HepG2 (cell line): ENCODE results near the gene BCAS3. TPM values are rescaled to one million over a fixed set of nuclear protein-coding genes. Genes with fewer than 3 reads are reported as not detected.

ENCODE experiments used
- ARID3A ChIP-seq: IDR thresholded peaks from 2 replicates; pipeline ENCODE4 v1.6.1; 2012; ENCODE audit warnings: low read depth, low read length, improper control_type of control experiment
- BHLHE40 ChIP-seq: IDR thresholded peaks from 2 replicates; pipeline ENCODE4 v1.6.1; 2011; ENCODE audit warnings: low read length, improper control_type of control experiment
- BRF2 ChIP-seq: sonication (generic); formaldehyde crosslinking; IDR thresholded peaks from 2 replicates; pipeline ENCODE4 v1.8.1; 2022; ENCODE audit warnings: mild to moderate bottlenecking, missing genetic modification reagents
- GFI1 ChIP-seq: sonication (generic); formaldehyde crosslinking; IDR thresholded peaks from 2 replicates; pipeline ENCODE4 v1.5.0; 2020; ENCODE audit warnings: missing genetic modification reagents, mild to moderate bottlenecking, borderline replicate concordance
- MAF1 ChIP-seq: sonication (generic); formaldehyde crosslinking; IDR thresholded peaks from 2 replicates; pipeline ENCODE4 v1.5.0; 2020; ENCODE audit warnings: missing genetic modification reagents, borderline replicate concordance
- NAIF1 ChIP-seq: sonication (generic); formaldehyde crosslinking; IDR thresholded peaks from 2 replicates; pipeline ENCODE4 v1.5.0; 2020; ENCODE audit warnings: mild to moderate bottlenecking, missing genetic modification reagents, borderline replicate concordance
- PCBP2 ChIP-seq: fragments of 200-400 bp; formaldehyde crosslinking; optimal IDR thresholded peaks from 2 replicates; pipeline ENCODE3; 2018; ENCODE audit warnings: low read length, low read depth; ENCODE audit not compliant: poor library complexity, severe bottlenecking
- SRSF1 ChIP-seq: fragments of 200-400 bp; formaldehyde crosslinking; optimal IDR thresholded peaks from 2 replicates; pipeline ENCODE3; 2017; ENCODE audit warnings: mild to moderate bottlenecking, low read depth, low read length, moderate library complexity
- ZNF468 ChIP-seq: sonication (generic); formaldehyde crosslinking; IDR thresholded peaks from 2 replicates; pipeline ENCODE4 v1.8.0; 2022; ENCODE audit warnings: mild to moderate bottlenecking, moderate library complexity, missing genetic modification reagents
- ZNF816 ChIP-seq: sonication (generic); formaldehyde crosslinking; IDR thresholded peaks from 2 replicates; pipeline ENCODE4 v1.8.0; 2022; ENCODE audit warnings: missing genetic modification reagents, mild to moderate bottlenecking, borderline replicate concordance
- polyA plus RNA-seq, 8 experiments: library from polyadenylated mRNA; depleted of rRNA in 3 of 8; stranded (reverse) in 7 of 8; unstranded in 1 of 8; fragments of >200 nt; fragmentation: Illumina TruSeq in 4 of 8; extraction: Trizol in 4 of 8; gene quantifications; 2 replicates each; pipeline versions ENCODE4 v1.2.1 to v1.2.3, GENCODE V29; 2011 to 2016; ENCODE audit warnings: low read depth in 4 of 8, missing spikeins in 1 of 8, mixed read lengths in 1 of 8; ENCODE audit not compliant: insufficient read depth in 1 of 8
- total RNA-seq, 5 experiments: library from RNA; depleted of rRNA; stranded (reverse); fragments of >200 nt; fragmentation: Illumina TruSeq; extraction: Trizol; gene quantifications; 2 replicates each; pipeline ENCODE4 v1.2.3, GENCODE V29; 2016; ENCODE audit warnings: low read depth in 1 of 5
- TF ChIP-seq, protein P1 (sequence below): sonication (generic); formaldehyde crosslinking; IDR thresholded peaks from 2 replicates; pipeline ENCODE4 v1.5.1; 2020; ENCODE audit warnings: mild to moderate bottlenecking, missing genetic modification reagents, moderate library complexity
- TF ChIP-seq, protein P2 (sequence below): sonication (generic); formaldehyde crosslinking; IDR thresholded peaks from 2 replicates; pipeline ENCODE4 v1.8.0; 2022; ENCODE audit warnings: mild to moderate bottlenecking, missing genetic modification reagents
- TF ChIP-seq, protein P3 (sequence below): sonication (generic); IDR thresholded peaks from 2 replicates; pipeline ENCODE4 v1.6.1; 2016; ENCODE audit warnings: low read depth, borderline replicate concordance

Gene BCAS3
- total and polyA plus RNA-seq, 2 of the 13 experiments (the other 11 are each of a cell fraction or from before 2014, with no cell fraction given), result 10.7 to 11.2 TPM

GRCh38 chr17:61378658-61379456, 701.2 kb downstream of the BCAS3 start (continued):
- TF ChIP-seq BRF2, result no peak
- TF ChIP-seq MAF1, result no peak
- no peak for TF ChIP-seq ARID3A
- TF ChIP-seq, protein P1, sequence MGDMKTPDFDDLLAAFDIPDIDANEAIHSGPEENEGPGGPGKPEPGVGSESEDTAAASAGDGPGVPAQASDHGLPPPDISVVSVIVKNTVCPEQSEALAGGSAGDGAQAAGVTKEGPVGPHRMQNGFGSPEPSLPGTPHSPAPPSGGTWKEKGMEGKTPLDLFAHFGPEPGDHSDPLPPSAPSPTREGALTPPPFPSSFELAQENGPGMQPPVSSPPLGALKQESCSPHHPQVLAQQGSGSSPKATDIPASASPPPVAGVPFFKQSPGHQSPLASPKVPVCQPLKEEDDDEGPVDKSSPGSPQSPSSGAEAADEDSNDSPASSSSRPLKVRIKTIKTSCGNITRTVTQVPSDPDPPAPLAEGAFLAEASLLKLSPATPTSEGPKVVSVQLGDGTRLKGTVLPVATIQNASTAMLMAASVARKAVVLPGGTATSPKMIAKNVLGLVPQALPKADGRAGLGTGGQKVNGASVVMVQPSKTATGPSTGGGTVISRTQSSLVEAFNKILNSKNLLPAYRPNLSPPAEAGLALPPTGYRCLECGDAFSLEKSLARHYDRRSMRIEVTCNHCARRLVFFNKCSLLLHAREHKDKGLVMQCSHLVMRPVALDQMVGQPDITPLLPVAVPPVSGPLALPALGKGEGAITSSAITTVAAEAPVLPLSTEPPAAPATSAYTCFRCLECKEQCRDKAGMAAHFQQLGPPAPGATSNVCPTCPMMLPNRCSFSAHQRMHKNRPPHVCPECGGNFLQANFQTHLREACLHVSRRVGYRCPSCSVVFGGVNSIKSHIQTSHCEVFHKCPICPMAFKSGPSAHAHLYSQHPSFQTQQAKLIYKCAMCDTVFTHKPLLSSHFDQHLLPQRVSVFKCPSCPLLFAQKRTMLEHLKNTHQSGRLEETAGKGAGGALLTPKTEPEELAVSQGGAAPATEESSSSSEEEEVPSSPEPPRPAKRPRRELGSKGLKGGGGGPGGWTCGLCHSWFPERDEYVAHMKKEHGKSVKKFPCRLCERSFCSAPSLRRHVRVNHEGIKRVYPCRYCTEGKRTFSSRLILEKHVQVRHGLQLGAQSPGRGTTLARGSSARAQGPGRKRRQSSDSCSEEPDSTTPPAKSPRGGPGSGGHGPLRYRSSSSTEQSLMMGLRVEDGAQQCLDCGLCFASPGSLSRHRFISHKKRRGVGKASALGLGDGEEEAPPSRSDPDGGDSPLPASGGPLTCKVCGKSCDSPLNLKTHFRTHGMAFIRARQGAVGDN (CRISPR knock-in tag), result peak; percentile 56; the same call in 1 of the 2 replicates
- no peak for TF ChIP-seq PCBP2
- TF ChIP-seq GFI1, result no peak
- TF ChIP-seq SRSF1, result no peak
- no peak for TF ChIP-seq BHLHE40
- no peak for TF ChIP-seq ZNF468 (CRISPR knock-in tag)
- TF ChIP-seq, protein P2, sequence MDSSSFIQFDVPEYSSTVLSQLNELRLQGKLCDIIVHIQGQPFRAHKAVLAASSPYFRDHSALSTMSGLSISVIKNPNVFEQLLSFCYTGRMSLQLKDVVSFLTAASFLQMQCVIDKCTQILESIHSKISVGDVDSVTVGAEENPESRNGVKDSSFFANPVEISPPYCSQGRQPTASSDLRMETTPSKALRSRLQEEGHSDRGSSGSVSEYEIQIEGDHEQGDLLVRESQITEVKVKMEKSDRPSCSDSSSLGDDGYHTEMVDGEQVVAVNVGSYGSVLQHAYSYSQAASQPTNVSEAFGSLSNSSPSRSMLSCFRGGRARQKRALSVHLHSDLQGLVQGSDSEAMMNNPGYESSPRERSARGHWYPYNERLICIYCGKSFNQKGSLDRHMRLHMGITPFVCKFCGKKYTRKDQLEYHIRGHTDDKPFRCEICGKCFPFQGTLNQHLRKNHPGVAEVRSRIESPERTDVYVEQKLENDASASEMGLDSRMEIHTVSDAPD (CRISPR knock-in tag), result no peak
- no peak for TF ChIP-seq NAIF1
- TF ChIP-seq, protein P3, sequence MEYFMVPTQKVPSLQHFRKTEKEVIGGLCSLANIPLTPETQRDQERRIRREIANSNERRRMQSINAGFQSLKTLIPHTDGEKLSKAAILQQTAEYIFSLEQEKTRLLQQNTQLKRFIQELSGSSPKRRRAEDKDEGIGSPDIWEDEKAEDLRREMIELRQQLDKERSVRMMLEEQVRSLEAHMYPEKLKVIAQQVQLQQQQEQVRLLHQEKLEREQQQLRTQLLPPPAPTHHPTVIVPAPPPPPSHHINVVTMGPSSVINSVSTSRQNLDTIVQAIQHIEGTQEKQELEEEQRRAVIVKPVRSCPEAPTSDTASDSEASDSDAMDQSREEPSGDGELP, result peak; percentile 24; the same call in 1 of the 2 replicates
- TF ChIP-seq ZNF816 (CRISPR knock-in tag), result no peak
